Peyer's patch (tissue), 4 donors: ENCODE measurements around the gene IRF4.

Source experiments
- POLR2A ChIP-seq, 2 donors: fragments of 450-650 bp; IDR thresholded peaks; one replicate each; pipeline ENCODE4 v1.5.1; 2017; ENCODE audit warnings: antibody characterized with exemption in 2 of 2, mild to moderate bottlenecking in 2 of 2, moderate library complexity in 2 of 2
- TF ChIP-seq, protein P1 (sequence below), 6 experiments: fragments of 450-650 bp in 4 of 6; fragments of 200-600 bp in 2 of 6; sonication (generic) in 1 of 6; IDR thresholded peaks; one replicate each; pipeline ENCODE4 v1.5.1; 2017 to 2019; ENCODE audit warnings: antibody characterized with exemption in 6 of 6, mild to moderate bottlenecking in 3 of 6, moderate library complexity in 1 of 6

DNA sequence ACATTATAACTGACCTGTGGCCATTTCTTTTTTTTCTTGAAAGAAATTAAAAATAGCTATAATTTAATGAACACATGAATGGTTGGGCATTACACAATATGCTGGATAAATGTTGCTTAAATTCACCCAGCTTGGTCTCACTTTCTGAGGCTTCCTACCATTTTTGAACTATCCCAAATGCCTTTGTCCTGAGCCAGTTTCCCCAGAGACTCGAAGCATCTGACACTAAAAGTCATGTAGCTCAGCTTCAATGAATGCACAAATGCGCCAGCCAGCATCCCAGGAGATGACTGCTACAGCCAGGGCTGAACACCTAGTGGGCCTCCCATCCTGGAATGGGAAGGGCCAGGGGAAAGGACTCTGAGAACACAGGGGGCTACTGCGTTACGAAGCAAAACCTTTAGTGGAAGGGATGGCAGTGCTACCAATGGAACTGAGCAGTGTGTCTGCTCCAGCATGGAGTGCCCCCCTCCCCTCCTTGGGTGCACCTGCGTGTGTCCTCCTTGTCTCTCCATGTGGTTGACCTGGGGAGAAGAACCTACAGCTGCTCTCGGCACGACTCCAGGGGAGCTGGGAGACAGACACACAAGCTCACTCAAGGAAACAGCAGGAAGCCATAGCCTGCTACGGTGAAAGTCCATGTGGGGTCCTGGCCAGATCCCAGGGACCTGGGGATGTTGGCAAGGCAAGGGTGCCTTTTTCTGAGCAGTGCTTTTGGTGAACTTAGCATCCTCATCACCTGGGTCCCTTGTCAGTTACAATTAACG is 60.9 kb downstream of the IRF4 start:
- TF ChIP-seq, protein P1, sequence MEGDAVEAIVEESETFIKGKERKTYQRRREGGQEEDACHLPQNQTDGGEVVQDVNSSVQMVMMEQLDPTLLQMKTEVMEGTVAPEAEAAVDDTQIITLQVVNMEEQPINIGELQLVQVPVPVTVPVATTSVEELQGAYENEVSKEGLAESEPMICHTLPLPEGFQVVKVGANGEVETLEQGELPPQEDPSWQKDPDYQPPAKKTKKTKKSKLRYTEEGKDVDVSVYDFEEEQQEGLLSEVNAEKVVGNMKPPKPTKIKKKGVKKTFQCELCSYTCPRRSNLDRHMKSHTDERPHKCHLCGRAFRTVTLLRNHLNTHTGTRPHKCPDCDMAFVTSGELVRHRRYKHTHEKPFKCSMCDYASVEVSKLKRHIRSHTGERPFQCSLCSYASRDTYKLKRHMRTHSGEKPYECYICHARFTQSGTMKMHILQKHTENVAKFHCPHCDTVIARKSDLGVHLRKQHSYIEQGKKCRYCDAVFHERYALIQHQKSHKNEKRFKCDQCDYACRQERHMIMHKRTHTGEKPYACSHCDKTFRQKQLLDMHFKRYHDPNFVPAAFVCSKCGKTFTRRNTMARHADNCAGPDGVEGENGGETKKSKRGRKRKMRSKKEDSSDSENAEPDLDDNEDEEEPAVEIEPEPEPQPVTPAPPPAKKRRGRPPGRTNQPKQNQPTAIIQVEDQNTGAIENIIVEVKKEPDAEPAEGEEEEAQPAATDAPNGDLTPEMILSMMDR (IDR thresholded peaks at IDR 0.05): no peak
- TF ChIP-seq POLR2A (IDR thresholded peaks at IDR 0.05): no peak
